ENCODE data around the gene SP110. TPM values are rescaled to one million over a fixed set of nuclear protein-coding genes. Genes with fewer than 3 reads are reported as not detected.
A peak's percentile ranks its signal among the peaks of the same experiment; 100 is the strongest.

The SP110 gene
- total RNA-seq, 1 donor from 2014 or later = 9.1 TPM

DNA sequence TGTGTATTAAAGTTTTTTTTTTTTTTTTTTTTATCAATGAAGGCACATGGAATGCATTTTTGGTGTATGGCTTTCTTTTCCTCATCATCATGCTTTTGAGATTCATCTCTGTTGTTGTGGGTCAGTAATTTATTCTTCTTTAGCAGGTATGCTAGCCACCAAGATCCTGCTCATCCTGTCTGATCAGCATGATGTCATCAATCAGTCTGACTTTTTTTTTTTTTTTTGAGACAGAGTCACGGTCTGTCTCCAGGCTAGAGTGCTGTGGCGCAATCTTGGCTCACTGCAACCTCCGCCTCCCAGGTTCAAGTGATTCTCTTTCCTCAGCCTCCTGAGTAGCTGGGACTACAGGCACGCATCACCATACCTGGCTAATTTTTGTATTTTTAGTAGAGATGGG, 3.0 kb upstream of the SP110 start:
- peak; percentile 84 for ATAC-seq

DNA sequence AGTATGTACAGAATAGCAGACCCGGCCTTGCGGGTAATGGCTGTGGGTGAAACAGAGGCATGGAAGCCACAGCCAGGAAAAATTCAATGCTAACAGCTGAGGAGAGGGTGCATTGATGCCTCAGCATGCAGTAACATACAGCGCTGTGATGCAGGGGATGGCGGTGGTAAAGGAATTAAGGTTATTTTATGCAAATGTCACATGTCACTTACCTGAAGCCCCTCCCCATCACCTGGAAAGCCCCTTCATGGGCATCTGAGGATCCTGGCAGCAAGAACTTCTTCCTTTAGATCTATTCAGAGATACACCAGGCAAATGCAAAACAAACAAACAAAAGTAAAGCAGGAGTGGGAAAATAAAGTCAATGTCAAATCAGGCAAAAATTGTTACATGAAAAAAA, 1.7 kb upstream of the SP110 start:
- no peak for ATAC-seq

DNA sequence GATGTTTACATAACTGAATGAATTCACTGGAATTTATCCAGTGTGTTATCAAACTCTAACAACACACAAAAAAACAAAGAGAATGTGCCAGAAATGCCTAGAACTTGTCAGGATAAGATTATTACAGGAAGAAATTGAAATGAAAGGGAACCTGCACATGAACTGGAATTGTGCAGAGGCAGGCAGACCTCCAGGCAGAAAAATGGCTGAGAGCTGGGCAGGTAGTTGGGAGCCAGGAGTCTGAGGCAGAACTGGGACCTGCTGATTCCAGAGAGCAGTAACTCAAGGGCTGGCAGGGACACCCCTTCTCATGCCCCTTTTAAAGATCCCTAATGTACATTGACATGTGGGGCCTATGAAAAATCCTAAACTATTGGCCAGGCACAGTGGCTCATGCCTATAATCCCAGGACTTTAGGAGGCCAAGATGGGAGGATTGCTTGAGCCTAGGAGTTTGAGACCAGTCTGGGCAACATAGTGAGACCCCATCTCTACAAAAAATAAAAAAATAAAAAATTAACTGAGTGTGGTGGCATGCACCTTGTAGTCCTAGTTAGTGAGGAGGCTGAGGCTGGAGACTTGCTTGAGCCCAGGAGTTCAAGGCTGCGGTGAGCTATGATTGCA, 674 bp upstream of the SP110 start:
- ATAC-seq = no peak

DNA sequence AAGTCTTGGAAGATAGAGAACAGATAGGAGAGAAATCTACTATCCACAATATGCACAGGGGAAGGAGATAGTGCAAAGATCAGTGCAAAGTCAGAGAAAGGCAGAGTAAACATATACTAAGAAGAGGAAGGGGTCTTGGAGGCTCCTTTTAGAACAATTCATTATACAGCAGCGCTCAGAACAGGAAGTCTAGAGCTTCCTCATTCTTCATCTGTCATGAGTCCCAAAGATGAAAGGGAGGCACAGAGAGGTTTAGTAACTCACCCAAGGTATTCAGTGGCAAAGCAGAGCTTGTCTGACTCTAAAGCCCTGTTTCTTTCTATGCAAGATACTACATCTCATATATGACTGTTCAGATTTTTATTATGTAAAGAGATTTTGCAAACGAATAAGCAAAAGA, 1.4 kb downstream of the SP110 start:
- ATAC-seq = peak; percentile 20

DNA sequence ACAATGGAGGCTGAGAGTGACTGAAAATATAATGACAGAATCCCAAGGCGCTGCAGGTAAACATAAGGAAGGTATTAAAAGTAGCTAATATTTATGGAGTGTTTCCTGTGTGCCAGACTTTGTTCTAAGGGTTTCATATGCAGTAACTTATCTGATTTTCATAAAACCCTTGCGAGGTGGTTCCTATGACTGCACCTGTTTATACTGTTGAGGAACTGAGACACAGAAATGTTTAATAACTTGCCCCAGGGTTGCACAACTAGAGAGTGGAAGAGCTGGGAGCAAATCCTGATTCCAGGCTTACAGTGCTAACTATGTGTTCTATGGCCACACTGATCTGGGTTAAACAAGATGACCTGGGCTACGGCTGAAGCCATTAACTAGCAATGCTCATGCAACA, 2.4 kb downstream of the SP110 start:
- no peak for ATAC-seq

DNA sequence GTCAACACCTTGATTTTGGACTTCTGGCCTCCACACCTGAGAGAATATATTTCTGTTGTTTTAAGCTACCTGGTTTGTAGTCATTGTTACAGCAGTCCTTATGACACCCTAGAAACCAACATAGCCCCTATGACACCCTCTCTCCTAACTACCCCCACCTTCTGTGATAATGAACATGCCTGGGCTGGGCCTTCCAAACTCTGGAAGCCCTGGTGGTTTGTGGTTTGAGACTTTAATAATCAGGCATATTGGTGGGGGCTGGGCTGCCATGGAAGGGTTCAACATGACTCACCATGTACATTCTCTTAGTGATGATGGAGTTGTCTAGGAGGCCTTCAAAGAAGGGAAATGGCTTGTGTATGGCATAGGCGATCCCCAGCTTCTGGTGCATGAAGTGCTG, 3.3 kb downstream of the SP110 start:
- no peak for ATAC-seq

DNA sequence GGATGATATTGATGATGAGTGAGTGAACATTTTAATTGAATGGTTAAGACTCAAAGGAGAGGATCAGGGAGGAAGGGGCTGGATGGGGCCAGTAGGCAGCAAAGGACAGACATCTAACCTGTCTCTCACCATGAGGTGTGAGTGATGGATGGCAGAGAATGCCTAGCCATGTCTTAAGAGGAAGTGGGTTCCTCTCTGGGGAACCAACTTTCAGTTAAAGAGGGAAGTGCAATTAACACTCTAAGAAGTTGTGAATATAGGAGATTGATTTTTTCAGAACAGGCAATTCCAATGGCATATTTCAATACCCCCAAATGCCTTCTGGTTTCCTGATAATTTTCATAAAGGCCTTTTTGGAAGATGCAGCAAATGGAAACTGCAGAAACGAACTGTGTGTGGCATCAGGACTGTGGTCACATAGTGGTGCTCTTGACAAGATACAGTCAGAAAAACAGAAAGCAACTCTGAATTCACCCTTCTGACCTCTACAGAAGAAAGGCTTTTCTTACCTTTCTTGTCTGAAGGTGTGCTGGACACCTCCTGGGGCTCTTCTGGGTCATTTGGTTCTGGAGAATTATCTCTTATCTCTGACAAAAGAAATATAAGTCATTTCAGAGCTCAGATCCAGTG, 10.2 kb downstream of the SP110 start:
- peak; percentile 15 for ATAC-seq

DNA sequence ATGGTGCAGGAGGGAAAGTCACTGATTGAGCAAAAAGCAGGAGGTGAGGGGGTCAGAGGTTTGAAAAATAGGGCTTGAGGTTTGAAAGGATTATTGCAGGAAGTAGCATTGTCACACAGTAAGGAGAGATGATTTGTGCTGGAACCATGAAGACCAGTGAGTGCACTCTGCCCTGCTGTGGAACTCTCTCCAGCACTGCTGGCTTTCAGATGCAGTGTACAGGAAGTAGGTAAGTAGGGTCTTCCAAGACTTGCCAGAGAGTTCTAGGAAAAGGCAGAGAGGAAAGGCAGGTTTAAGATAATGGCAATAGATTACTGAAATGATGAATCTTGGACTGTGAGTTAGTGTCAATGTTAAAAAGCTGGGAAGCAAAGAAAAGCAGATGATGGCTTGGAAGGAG, 11.2 kb downstream of the SP110 start:
- no peak for ATAC-seq

DNA sequence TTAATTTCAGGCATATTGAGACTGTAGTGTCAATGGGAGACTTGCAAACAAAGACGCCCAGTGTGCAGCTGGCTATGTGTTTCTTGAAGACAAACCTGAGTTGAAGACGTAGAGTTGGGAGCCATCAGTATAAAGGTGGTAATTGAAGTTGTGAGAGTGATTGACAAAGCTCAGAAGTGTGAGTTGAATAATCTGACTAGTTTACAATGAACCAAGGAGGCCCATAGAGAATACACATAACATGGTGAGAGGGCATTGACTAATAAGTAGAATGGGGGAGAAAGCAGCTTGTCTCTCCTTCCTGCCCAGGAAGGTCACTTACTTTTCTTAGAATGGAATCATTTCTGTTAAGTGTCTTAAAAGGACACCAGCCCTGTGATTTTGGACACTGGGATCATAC, 14.1 kb downstream of the SP110 start:
- ATAC-seq = no peak

DNA sequence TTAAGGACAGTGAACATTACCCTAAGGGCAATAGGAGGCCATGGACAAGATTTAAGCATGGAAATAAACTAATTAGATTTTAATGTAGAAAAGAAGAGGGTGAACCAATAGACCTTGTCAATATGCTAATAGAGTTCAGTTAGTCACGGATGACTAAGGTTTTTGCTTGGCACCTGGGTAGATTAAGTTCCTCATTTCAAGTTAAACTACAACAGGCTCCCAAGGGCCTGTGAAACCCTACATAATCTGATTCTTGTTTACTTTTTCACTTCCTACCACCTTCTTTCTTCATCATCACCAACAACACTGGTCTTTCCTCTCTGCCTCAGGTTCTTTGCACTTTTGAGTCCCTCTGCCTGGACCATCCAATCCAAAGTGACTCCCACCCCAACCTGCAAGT, 14.8 kb downstream of the SP110 start:
- peak; percentile 48 for ATAC-seq

DNA sequence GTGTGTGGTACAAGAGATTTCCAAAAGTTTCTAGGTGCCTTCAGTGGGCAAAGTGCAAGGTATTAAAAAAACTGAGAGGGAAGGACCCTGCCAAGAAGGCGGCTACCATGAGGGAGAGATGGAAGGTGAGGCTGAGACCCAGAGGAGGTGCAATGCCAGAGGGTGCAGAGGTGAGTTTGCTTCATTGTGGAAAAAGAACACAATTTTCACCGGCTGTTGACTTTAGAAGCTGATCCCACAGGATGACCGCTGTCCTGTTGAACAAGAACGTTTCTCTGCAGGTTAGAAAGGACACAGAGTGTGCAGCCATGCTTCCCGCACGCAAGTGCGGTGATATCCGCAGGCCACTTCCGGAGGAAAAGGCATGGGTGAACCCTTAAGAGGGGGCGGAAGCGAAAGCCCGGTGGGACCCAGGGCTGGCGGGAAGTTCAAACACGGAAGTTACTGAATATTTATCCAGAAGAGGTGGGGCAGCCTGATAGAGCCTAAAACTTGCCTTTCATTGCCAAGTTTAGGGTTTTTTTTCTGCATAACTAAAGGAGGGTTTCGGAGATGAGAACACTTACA, 16.6 kb downstream of the SP110 start:
- ATAC-seq = peak; percentile 62

DNA sequence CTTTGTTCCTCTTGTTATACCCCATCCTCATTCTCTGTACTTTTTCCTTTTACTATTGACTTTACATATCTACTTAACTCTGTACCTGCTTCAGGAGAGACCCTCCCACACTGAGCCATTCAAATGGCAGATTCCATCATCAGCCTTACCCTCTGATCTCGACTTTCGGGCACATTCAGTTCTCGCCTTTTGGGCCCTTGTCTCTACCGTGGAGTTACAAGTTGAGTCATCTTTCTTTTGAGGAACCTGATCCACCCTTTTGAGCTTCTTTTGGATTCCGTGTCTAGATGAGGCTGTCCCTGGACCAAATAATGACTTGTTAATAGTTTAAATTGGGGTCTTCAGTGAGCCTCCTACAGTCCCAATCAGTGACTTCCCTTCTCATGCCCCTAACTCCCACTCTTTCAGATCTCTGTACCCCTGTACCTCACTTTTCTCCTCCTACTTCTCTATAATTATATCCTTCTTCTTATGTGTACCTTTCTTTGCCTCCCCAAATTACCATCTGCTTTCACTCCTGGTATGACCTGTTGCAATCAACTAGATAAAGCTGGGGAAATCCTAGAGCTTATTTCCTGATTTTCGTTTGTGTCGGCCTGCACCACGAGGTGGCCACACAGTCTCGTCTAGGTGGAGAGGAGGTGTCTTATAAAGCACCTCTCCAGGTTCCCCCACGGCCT, 17.2 kb downstream of the SP110 start:
- ATAC-seq = no peak

DNA sequence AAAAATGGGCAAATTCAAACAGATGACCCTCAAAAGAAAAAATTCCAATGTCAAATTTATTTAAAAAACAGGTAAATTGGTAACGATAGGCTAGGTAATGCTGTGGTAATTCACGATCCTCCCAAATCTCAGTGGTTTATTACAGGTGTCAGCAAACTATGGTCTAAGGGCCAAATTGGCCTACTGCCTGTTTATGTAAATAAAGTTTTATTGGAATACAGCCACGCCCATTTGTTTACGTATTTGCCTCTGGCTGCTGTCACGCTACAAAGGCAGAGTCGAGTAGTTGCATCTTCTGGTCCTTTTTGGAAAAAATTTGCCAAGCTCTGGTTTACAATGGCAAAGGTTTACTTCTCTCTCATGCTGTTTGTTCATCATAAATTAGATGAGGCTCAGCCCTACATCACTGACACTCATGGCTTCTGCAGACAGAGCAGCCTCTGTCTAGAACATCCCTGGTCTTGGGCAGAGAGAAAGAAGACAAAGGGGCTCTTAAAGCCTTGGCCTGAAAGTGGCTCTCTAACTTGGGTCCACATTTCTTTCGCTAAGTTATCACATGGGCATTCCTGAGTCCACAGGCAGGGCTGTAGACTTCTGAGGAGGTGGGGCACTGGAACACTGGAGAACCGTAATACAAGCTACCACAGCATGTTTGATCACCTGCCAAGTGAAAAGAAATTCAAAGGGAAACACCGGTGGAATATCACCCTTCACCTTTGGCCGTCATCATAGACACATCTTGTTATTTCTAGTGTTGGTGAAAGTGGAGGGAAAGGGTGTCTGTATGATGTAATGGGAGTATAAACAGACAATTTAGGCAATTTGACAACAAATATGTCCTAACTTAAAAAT, 34.8 kb downstream of the SP110 start:
- ATAC-seq = no peak

DNA sequence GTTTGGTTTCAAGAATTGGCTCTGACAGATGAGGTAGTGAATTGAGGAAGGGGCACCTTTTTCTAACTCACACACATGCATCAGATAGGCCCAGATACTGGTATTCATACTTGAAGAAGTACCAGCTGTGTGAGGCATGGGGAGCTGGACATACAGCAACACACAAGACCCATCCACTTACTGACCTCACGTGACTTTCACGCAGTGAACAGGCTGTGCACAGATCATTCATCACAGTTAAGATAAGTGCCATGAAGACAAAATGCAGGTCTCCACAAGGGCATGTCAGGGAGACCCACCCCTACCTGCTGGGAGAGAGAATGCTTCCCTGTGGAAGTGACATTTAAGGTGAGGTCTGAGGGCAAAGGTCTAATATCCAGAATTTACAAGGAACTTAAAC, 38.6 kb downstream of the SP110 start:
- no peak for ATAC-seq

DNA sequence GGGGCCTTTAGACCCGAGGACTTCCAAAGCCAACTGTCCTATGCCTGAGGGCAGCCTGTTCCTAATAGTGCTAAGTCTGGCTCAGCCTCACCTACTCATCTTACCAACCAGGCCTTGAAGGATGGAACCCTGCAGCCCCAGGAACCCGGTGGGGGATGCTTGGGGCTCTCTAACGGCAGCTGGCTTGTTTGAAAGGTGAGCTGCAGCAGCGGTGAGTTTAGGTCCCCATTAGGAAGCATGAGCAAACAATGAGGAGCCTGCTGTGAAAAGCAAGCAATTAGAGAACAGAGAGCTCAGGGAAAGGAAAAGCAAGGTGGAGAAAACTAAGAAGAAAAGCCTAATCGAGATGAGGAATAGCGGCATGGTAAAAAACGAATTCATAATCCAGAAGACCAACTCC, 39.9 kb downstream of the SP110 start:
- no peak for ATAC-seq

DNA sequence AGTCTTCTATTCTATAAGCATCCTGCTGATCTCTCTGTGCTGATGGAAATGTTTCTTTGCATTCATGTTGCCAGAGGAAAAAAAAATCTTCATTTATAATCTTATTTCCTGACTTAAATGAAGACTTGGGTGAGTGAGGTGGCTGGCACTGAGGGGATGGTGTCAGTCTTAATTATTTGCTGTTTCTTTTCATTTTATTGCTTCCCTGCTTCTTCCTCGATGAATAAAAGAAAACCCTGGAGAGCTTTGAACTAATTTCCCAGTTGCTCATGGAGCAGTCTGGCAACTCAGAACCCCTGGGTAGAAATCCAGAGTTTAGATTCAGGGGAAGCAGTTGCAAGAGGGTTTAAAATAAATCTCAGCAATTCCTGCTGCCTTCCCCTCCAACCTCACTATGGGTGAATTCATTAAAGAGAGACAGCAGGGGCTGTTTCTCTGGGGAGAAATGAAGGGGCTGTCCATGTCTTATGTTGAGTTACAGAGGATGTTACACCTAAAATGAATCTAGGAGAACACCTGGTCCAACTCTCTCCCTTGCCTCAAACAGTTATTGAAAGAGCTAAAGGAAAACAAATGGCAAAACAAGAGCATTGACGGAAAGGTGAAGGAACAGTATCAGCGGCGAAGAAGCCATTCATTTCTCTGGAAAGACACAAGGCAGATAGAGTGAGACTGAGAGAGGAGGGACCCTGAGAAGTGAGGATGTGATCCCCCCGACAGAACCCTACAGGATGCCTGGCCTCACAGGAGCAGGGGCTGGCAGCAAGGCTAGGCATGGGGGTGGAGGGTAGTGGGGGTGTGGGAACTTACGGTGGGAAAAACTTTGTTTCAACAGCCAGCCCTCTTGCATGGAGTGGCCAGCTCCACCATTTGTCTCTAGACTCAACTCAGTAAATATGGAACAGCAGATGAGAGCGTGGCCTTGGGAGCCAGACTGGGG, 41.0 kb downstream of the SP110 start:
- no peak for ATAC-seq

DNA sequence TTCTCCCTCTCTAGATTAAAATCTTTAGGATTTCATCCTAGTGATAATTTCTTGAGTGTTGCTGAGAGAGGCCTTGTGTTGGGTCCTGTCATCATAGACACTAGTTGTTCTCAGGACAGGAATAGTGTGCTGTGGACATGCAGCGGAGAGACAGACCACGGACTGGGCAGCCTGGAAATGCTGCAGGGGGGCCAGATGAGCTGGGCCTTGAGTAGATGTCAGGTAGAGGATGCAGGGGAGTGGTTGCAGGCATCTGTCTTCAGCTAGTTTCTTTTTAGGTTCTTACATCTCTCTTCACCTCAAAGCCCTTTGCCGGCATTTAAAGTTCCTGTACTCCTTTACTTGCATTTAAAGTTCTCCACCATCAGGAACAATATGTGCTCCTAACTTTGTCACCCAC, 42.8 kb downstream of the SP110 start:
- ATAC-seq = no peak

DNA sequence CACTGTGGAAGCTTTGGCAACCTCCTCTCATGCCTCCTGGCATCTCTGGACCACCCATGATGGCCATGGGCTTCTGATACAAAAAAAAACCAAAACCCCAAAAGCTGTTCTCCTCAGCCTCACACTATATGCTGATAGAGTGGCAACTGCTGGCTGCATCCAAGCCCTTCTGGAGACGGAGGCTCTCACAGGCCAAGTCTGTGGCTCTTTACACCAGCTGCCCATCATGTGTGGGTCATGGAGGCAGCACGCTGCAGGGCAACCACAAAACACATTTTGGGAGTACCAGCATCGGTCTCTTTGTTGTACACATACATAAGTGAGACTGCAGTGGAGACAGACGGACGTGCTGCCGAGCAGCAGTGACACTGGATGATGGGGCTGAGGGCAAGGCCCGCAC, 45.3 kb downstream of the SP110 start:
- ATAC-seq = no peak

DNA sequence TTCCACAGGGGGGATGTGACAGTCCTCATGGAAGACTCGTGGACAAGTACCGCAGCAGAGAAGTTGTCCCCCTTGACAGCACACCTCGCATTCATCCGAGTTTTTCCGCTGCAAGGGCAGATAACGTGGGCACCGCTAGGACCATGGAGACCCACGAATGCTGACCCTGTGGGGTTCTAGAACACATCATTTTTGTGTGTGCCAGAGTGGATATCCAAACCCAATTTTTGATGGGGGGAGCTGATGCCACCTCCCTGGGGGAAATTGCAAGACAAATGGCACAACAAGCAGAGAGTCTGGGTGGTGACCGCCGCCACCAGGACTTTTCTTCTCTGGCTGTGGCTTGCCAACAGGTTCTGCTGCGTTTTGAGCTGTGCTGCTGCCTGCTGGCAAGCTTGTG, 46.9 kb downstream of the SP110 start:
- no peak for ATAC-seq

DNA sequence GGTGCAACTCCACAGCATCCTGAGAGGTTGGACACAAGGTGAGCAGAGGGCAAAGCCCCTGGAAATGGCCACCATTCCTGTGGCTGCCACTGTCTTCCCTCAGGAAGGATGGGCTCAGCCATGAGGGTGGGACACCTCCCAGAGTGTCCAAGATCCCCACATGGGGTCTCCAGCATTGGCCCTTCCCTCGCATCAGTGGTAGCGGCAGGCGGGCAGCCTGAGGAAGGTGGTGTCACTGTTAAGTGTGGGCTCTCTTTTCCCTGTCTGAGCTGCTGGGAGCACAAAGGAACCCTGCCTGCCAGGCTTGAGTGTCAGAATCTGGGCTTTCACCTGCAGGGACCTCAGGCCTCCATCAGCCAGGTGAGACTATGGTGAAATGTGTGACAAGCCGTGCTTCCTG, 47.6 kb downstream of the SP110 start:
- ATAC-seq = no peak

DNA sequence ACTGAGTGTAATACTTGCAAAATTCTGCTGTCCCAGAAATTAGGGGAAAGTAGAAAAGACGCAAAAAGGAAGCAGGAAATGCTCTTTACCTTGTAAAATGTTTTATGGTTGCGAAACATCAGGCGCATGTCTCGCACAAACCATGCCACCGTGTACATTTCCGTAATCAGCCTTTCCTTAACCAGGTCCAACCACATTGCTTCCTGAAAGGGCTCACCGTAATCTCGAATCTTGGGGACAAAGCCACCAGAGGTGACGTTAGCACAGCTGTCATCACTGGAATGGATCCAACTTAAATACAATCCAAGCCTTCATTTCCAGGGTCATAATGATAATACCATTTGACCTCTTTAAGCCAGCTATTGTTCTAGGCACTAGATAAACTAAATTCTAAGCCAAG, 49.3 kb downstream of the SP110 start:
- no peak for ATAC-seq
